ENCODE data around the gene GABARAP. TPM values are rescaled to one million over a fixed set of nuclear protein-coding genes. Genes with fewer than 3 reads are reported as not detected.

The GABARAP gene
- total and polyA plus RNA-seq, 2 of the 8 experiments (the other 6 are each of a cell fraction or from before 2014, with no cell fraction given) = 252 to 581 TPM

DNA sequence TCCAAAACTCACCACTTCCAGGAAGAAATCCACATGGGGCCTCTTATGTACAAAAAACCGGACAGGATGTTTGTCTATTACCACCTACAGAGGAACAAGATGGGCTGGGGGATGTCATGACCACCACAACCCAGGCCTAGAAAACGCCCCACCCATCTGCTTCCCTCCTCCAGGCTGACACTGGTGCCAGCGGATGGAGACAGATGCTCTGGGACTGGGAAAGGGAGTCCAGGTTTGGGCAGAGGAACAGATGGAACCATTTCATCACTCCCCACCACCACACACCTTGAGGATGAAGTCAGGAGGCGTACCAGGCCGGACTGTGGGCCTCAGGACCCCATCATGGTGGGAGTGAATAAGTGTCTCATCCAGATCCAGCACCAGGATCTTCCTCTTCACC, 4.5 kb upstream of the GABARAP start:
- H3K79me2 ChIP-seq (ENCODE audit: control insufficient read depth in 1 of 2, insufficient read depth in 2 of 2, low read length in 2 of 2) = peaks cover 23 to 44% of the 10 kb centered on the region in 2 experiments
- H4K8ac ChIP-seq (ENCODE audit: extremely low read depth, insufficient read depth, low read length) = no peak overlapping the region; the same call in 1 of the 2 replicates
- ChIA-PET CTCF (ENCODE audit: partially characterized antibody) (no interaction called here), POLR2A (ENCODE audit: partially characterized antibody) (interaction anchor here (8.3 to 19.7 kb wide), 3 partner anchors 9 to 24 kb away, joined by 121 to 386 read pairs (median 161); partner anchors contain the start of genes ACADVL, DLG4, DVL2 and GABARAP)
- no peak overlapping the region for H4K91ac ChIP-seq (replicated peaks; ENCODE audit: insufficient read length, low read length)
- H2BK5ac ChIP-seq (ENCODE audit: low read depth, low read length) = no peak overlapping the region; the same call in 1 of the 2 replicates
- H3K56ac ChIP-seq (replicated peaks; ENCODE audit: insufficient read length, low read depth, low read length) = no peak overlapping the region
- peaks cover 17% of the 10 kb centered on the region for H3K23me2 ChIP-seq (ENCODE audit: low read depth, low read length)
- DNase-seq (ENCODE audit: low read depth in 1 of 2, low spot score in 2 of 2) (no peak), FAIRE-seq (no peak)
- H4K20me1 ChIP-seq (replicated peaks in 1 of 2; ENCODE audit: control insufficient read depth in 1 of 2, insufficient read depth in 2 of 2, low read length in 2 of 2) = peaks cover 6 to 9% of the 10 kb centered on the region in 2 experiments
- peaks cover 3 to 12% (median 5%) of the 10 kb centered on the region in 4 experiments for H3K4me1 ChIP-seq (replicated peaks in 1 of 4; ENCODE audit: control insufficient read depth in 3 of 4, insufficient read depth in 4 of 4, low read length in 3 of 4)
- no peak overlapping the region for H2AK5ac ChIP-seq (ENCODE audit: low read depth, low read length)
- H3K4ac ChIP-seq (replicated peaks; ENCODE audit: insufficient read length, low read depth, low read length) = no peak overlapping the region
- H2BK120ac ChIP-seq (replicated peaks; ENCODE audit: low read depth, low read length) = no peak overlapping the region
- no peak overlapping the region; a peak in 1 of 7 replicates for H3K9ac ChIP-seq (replicated peaks in 1 of 4; ENCODE audit: extremely low read depth in 1 of 4, low read depth in 3 of 4, low read length in 3 of 4)
- 87% methylated on average over 5 of the region's 5 CpGs; no CpG with 5 or more reads in 1 of the 2 experiments for WGBS, 2 experiments (ENCODE audit: extremely low coverage in 1 of 2, insufficient coverage in 1 of 2, insufficient read length in 1 of 2, insufficient replicate concordance in 2 of 2, low coverage in 1 of 2, low lambda C conversion rate in 2 of 2, missing lambda C conversion rate in 1 of 2)
- no peak overlapping the region for H3K4me3 ChIP-seq (ENCODE audit: extremely low read depth in 1 of 4, insufficient read depth in 2 of 4, low read depth in 3 of 4, low read length in 4 of 4)
- H3K9me3 ChIP-seq (ENCODE audit: insufficient read depth in 2 of 2, low read depth in 1 of 2, low read length in 1 of 2) = no peaks in the 10 kb centered on the region
- H3K36me3 ChIP-seq (ENCODE audit: control insufficient read depth in 2 of 4, insufficient read depth in 4 of 4, low read length in 3 of 4) = peaks cover 9 to 28% (median 22%) of the 10 kb centered on the region in 4 experiments; a peak in 6 of 8 replicates
- H2BK12ac ChIP-seq (ENCODE audit: low read depth, low read length) = no peak overlapping the region
- H3K4me2 ChIP-seq (ENCODE audit: insufficient read depth in 1 of 2, low read depth in 2 of 2, low read length in 2 of 2) = no peak overlapping the region
- no peak overlapping the region for H2BK15ac ChIP-seq (ENCODE audit: low read length)
- no peak overlapping the region for H3K14ac ChIP-seq (ENCODE audit: insufficient read length)
- no peak overlapping the region for H3K27ac ChIP-seq (ENCODE audit: low read depth, low read length)
- no peak overlapping the region for H2AFZ ChIP-seq (ENCODE audit: low read length)
- peaks cover 14% of the 10 kb centered on the region for H3K79me1 ChIP-seq (ENCODE audit: low read depth, low read length)
- no peak overlapping the region for H3K23ac ChIP-seq (ENCODE audit: insufficient read length)
- no peaks in the 10 kb centered on the region for H3K27me3 ChIP-seq (replicated peaks in 1 of 4; ENCODE audit: control insufficient read depth in 3 of 4, extremely low read depth in 1 of 4, insufficient read depth in 3 of 4, low read length in 3 of 4)
- no peak overlapping the region for H4K5ac ChIP-seq (ENCODE audit: insufficient read length, low read depth, low read length)
- no peak overlapping the region for H3K18ac ChIP-seq (ENCODE audit: extremely low read depth, low read length)
- H2BK20ac ChIP-seq (ENCODE audit: low read length) = no peak overlapping the region
- TF ChIP-seq RBBP5 (IDR thresholded peaks at IDR 0.05; ENCODE audit: borderline replicate concordance, low read depth, low read length) (no peak), SP1 (IDR thresholded peaks at IDR 0.05; ENCODE audit: low read depth, low read length) (no peak), POLR2AphosphoS5 (IDR thresholded peaks at IDR 0.05; ENCODE audit: low read depth, low read length) (no peak), CBX5 (IDR thresholded peaks at IDR 0.05; ENCODE audit: low read depth, low read length) (no peak), HDAC6 (IDR thresholded peaks at IDR 0.05; ENCODE audit: low read depth, low read length) (no peak), NRF1 (IDR thresholded peaks at IDR 0.05; ENCODE audit: low read depth, low read length) (no peak), TBP (IDR thresholded peaks at IDR 0.05; ENCODE audit: low read depth, low read length) (no peak), CHD1 (IDR thresholded peaks at IDR 0.05; ENCODE audit: low read depth, low read length) (no peak), EZH2 (IDR thresholded peaks at IDR 0.05; ENCODE audit: low read depth, low read length, severe bottlenecking) (no peak), CREB1 (IDR thresholded peaks at IDR 0.05) (no peak)
- TF ChIP-seq, protein P1, sequence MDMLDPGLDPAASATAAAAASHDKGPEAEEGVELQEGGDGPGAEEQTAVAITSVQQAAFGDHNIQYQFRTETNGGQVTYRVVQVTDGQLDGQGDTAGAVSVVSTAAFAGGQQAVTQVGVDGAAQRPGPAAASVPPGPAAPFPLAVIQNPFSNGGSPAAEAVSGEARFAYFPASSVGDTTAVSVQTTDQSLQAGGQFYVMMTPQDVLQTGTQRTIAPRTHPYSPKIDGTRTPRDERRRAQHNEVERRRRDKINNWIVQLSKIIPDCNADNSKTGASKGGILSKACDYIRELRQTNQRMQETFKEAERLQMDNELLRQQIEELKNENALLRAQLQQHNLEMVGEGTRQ (IDR thresholded peaks at IDR 0.05; ENCODE audit: low read length) = no peak
- TF ChIP-seq, protein P2, sequence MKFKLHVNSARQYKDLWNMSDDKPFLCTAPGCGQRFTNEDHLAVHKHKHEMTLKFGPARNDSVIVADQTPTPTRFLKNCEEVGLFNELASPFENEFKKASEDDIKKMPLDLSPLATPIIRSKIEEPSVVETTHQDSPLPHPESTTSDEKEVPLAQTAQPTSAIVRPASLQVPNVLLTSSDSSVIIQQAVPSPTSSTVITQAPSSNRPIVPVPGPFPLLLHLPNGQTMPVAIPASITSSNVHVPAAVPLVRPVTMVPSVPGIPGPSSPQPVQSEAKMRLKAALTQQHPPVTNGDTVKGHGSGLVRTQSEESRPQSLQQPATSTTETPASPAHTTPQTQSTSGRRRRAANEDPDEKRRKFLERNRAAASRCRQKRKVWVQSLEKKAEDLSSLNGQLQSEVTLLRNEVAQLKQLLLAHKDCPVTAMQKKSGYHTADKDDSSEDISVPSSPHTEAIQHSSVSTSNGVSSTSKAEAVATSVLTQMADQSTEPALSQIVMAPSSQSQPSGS (IDR thresholded peaks at IDR 0.05; ENCODE audit: low read length) = no peak
